HFF-Myc (cell line): Measurements from ENCODE around the gene ALPK1.
"Not testable (repeated sequence)": the region's sequence is repeated elsewhere in the genome, so short reads cannot be mapped to it uniquely, and the experiment has no call there.

Source experiments
- DNase-seq: peaks from one replicate; pipeline ENCODE4 v3.0.0-alpha.2; 2011; ENCODE audit warnings: low read depth; ENCODE audit errors: extremely low read depth
- H3K4me3 ChIP-seq: replicated peaks from 2 replicates; pipeline ENCODE4 v1.5.1; 2011; ENCODE audit warnings: low read depth, mild to moderate bottlenecking, control low read depth, low read length
- TF ChIP-seq, protein P1 (sequence below): IDR thresholded peaks from 2 replicates; pipeline ENCODE4 v1.5.1; 2012; ENCODE audit warnings: mild to moderate bottlenecking, low read depth, low read length, control low read depth; ENCODE audit errors: missing control alignments

The ALPK1 gene

DNA sequence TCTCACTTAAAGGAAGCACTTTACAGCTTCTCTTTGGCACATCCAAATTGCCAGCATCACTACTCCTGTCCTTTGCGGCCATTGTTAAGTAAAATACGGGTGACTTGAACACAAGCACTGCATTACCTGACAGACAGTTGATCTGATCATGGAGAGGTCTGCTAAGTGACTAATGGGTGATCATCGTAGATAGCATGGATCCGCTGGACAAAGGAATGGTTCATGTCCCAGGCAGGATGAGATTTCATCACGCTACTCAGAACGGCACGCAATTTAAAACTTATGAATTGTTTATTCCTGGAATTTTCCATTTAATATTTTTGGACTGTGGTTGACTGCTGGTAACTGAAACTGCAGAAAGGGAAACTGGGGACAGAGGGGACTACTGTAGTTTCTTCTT, 124.7 kb downstream of the ALPK1 start:
- no peak overlapping the region for H3K4me3 ChIP-seq
- TF ChIP-seq, protein P1, sequence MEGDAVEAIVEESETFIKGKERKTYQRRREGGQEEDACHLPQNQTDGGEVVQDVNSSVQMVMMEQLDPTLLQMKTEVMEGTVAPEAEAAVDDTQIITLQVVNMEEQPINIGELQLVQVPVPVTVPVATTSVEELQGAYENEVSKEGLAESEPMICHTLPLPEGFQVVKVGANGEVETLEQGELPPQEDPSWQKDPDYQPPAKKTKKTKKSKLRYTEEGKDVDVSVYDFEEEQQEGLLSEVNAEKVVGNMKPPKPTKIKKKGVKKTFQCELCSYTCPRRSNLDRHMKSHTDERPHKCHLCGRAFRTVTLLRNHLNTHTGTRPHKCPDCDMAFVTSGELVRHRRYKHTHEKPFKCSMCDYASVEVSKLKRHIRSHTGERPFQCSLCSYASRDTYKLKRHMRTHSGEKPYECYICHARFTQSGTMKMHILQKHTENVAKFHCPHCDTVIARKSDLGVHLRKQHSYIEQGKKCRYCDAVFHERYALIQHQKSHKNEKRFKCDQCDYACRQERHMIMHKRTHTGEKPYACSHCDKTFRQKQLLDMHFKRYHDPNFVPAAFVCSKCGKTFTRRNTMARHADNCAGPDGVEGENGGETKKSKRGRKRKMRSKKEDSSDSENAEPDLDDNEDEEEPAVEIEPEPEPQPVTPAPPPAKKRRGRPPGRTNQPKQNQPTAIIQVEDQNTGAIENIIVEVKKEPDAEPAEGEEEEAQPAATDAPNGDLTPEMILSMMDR, result no peak
- DNase-seq, result no peak

- no peak overlapping the region for H3K4me3 ChIP-seq
- no peak for DNase-seq
- TF ChIP-seq, protein P1, result no peak
These were observed 125.5 kb downstream of the ALPK1 start for GRCh38 chr4:112422644-112423043.

GRCh38 chr4:112423591-112423990, 126.4 kb downstream of the ALPK1 start:
- no peak overlapping the region for H3K4me3 ChIP-seq
- no peak for DNase-seq
- TF ChIP-seq, protein P1, result no peak

- TF ChIP-seq, protein P1, result no peak
- H3K4me3 ChIP-seq, result no peak overlapping the region
- DNase-seq, result no peak
These were observed 128.7 kb downstream of the ALPK1 start for GRCh38 chr4:112425823-112426222.

DNA sequence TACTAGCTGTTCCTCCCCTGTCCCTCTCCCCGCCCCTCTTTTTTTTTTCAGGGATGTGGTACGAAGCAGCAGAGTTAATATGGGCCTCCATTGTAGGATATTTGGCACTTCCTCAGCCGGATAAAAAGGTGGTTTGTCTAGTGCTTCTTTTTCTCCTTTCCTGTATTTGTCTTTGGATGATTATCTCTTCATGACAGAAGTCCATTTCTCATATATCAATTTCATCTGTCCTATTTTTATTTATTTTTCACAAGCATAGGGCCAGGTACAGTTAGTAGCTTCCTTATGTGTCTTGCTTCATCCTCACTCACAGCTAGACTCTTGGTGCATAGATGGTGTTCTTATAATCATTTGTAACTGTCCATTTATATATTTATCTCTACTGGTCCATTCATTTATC, 129.2 kb downstream of the ALPK1 start:
- no peak overlapping the region for H3K4me3 ChIP-seq
- TF ChIP-seq, protein P1, result no peak
- DNase-seq, result no peak

- TF ChIP-seq, protein P1, result no peak
- no peak for DNase-seq
- no peak overlapping the region for H3K4me3 ChIP-seq
These were observed 134.0 kb downstream of the ALPK1 start for GRCh38 chr4:112431158-112431557.

DNA sequence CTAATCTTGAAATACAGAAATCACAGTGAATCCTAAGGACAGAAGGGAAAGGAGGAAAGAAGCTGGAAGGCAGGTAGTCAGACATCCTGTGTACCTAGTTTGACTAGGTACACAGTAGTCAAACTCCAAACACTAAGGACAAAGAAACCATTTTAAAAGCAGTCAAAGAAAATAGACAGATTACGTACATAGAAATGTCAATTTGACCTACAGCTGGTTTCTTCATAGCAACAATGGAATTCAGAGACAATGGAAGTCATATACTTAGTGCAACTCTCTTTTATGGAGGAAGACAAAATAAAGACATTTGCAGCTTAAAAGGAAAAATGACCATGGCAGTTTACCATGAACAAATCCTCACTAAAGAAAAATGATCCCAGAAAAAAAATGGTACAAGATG, 139.8 kb downstream of the ALPK1 start:
- no peak overlapping the region for H3K4me3 ChIP-seq
- TF ChIP-seq, protein P1, result no peak
- no peak for DNase-seq

DNA sequence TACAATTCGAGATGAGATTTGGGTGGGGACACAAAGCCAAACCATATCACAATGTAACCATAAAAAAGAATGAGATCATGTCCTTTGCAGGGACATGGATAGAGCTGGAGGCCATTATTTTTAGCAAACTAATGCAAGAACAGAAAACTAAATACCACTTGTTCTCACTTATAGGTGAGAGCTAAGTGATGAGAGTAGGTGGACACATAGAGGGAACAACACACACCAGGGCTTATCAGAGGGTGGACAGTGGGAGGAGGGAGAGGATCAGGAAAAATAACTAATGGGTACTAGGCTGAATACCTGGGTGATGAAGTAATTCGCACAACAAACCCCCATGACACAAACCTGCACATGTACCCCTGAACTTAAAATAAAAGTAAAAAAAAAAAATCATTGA, 145.1 kb downstream of the ALPK1 start:
- not testable (repeated sequence) for DNase-seq, H3K4me3 ChIP-seq
